ENCODE measurements around the gene MAD1L1. TPM values are rescaled to one million over a fixed set of nuclear protein-coding genes. Genes with fewer than 3 reads are reported as not detected.

The MAD1L1 gene
- total and polyA plus RNA-seq, 2 of the 8 experiments (the other 6 are each of a cell fraction or from before 2014, with no cell fraction given): 40.4 to 44.6 TPM

- Histone ChIP-seq H3K4ac (replicated peaks; ENCODE audit: insufficient read length, low read depth, low read length) (no peak overlapping the region), H2AK5ac (ENCODE audit: low read depth, low read length) (no peak overlapping the region), H3K4me2 (ENCODE audit: insufficient read depth in 1 of 2, low read depth in 2 of 2, low read length in 2 of 2) (no peak overlapping the region), H4K91ac (replicated peaks; ENCODE audit: insufficient read length, low read length) (no peak overlapping the region), H4K5ac (ENCODE audit: insufficient read length, low read depth, low read length) (no peak overlapping the region), H3K4me1 (replicated peaks in 1 of 4; ENCODE audit: control insufficient read depth in 3 of 4, insufficient read depth in 4 of 4, low read length in 3 of 4) (peaks cover 0 to 8% (median 2%) of the 10 kb centered on the region in 4 experiments; a peak in 3 of 7 replicates), H3K9ac (replicated peaks in 1 of 4; ENCODE audit: extremely low read depth in 1 of 4, low read depth in 3 of 4, low read length in 3 of 4) (no peak overlapping the region), H2BK120ac (replicated peaks; ENCODE audit: low read depth, low read length) (no peak overlapping the region), H2BK12ac (ENCODE audit: low read depth, low read length) (no peak overlapping the region), H3K23me2 (ENCODE audit: low read depth, low read length) (no peaks in the 10 kb centered on the region), H4K20me1 (replicated peaks in 1 of 2; ENCODE audit: control insufficient read depth in 1 of 2, insufficient read depth in 2 of 2, low read length in 2 of 2) (peaks cover 0 to 11% of the 10 kb centered on the region in 2 experiments), H3K79me1 (ENCODE audit: low read depth, low read length) (peaks cover 12% of the 10 kb centered on the region), H2BK15ac (ENCODE audit: low read length) (no peak overlapping the region), H4K8ac (ENCODE audit: extremely low read depth, insufficient read depth, low read length) (no peak overlapping the region), H3K23ac (ENCODE audit: insufficient read length) (no peak overlapping the region), H2BK20ac (ENCODE audit: low read length) (no peak overlapping the region), H3K18ac (ENCODE audit: extremely low read depth, low read length) (no peak overlapping the region), H3K79me2 (ENCODE audit: control insufficient read depth in 1 of 2, insufficient read depth in 2 of 2, low read length in 2 of 2) (peaks cover 0 to 6% of the 10 kb centered on the region in 2 experiments; a peak in 1 of 4 replicates), H3K14ac (ENCODE audit: insufficient read length) (no peak overlapping the region), H2AFZ (ENCODE audit: low read length) (no peak overlapping the region), H2BK5ac (ENCODE audit: low read depth, low read length) (no peak overlapping the region), H3K27me3 (replicated peaks in 1 of 4; ENCODE audit: control insufficient read depth in 3 of 4, extremely low read depth in 1 of 4, insufficient read depth in 3 of 4, low read length in 3 of 4) (no peaks in the 10 kb centered on the region), H3K27ac (ENCODE audit: low read depth, low read length) (no peak overlapping the region), H3K36me3 (ENCODE audit: control insufficient read depth in 2 of 4, insufficient read depth in 4 of 4, low read length in 3 of 4) (no peaks in the 10 kb centered on the region), H3K9me3 (ENCODE audit: insufficient read depth in 2 of 2, low read depth in 1 of 2, low read length in 1 of 2) (no peaks in the 10 kb centered on the region), H3K4me3 (ENCODE audit: extremely low read depth in 1 of 4, insufficient read depth in 2 of 4, low read depth in 3 of 4, low read length in 4 of 4) (no peak overlapping the region), H3K56ac (replicated peaks; ENCODE audit: insufficient read length, low read depth, low read length) (no peak overlapping the region)
- ChIA-PET POLR2A (ENCODE audit: partially characterized antibody) (interaction anchor here (0.8 kb wide), 1 partner anchor 20 kb away, joined by 3 read pairs; no protein-coding TSS in a partner anchor), CTCF (ENCODE audit: partially characterized antibody) (interaction anchor here (1.6 kb wide), 1 partner anchor 19 kb away, joined by 4 read pairs; no protein-coding TSS in a partner anchor)
- FAIRE-seq (no peak), DNase-seq (ENCODE audit: low read depth in 1 of 2, low spot score in 2 of 2) (no peak)
- WGBS, 2 experiments (ENCODE audit: extremely low coverage in 1 of 2, insufficient coverage in 1 of 2, insufficient read length in 1 of 2, insufficient replicate concordance in 2 of 2, low coverage in 1 of 2, low lambda C conversion rate in 2 of 2, missing lambda C conversion rate in 1 of 2): 89% methylated on average over 26 of the region's 30 CpGs; no CpG with 5 or more reads in 1 of the 2 experiments
- TF ChIP-seq PHF8 (conservative IDR thresholded peaks at IDR 0.05; ENCODE audit: low read depth, low read length): no peak
- TF ChIP-seq CTBP2 (IDR thresholded peaks at IDR 0.05; ENCODE audit: borderline replicate concordance, insufficient read depth, insufficient read length, low read length): no peak
- TF ChIP-seq RAD21 (IDR thresholded peaks at IDR 0.05 in 1 of 2, conservative IDR thresholded peaks at IDR 0.05 in 1 of 2; ENCODE audit: low read depth in 2 of 2, low read length in 2 of 2): no peak
- TF ChIP-seq SIN3A (conservative IDR thresholded peaks at IDR 0.05 in 1 of 2, IDR thresholded peaks at IDR 0.05 in 1 of 2; ENCODE audit: low read depth in 1 of 2, low read length in 2 of 2): no peak
- no peak for TF ChIP-seq MAX (IDR thresholded peaks at IDR 0.05)
- no peak for TF ChIP-seq TAF1 (IDR thresholded peaks at IDR 0.05; ENCODE audit: low read depth, low read length)
- no peak for TF ChIP-seq HDAC2 (IDR thresholded peaks at IDR 0.05; ENCODE audit: borderline replicate concordance in 1 of 2, low read depth in 2 of 2, low read length in 2 of 2)
- TF ChIP-seq JUN (IDR thresholded peaks at IDR 0.05; ENCODE audit: low read depth, low read length): no peak
- TF ChIP-seq BRCA1 (IDR thresholded peaks at IDR 0.05; ENCODE audit: low read depth, low read length): no peak
Measured at GRCh38 chr7:2051707-2052656, 180.8 kb downstream of the MAD1L1 start.
